ENCODE results near the gene STAT5B. TPM values are rescaled to one million over a fixed set of nuclear protein-coding genes. Genes with fewer than 3 reads are reported as not detected.

The STAT5B gene
- total and polyA plus RNA-seq, 10 donors = 26.4 to 171 (median 101) TPM

GRCh38 chr17:42179911-42180410 lies 96.2 kb downstream of the STAT5B start:
- TF ChIP-seq POLR2A (IDR thresholded peaks at IDR 0.05) (no peak), CTCF (IDR thresholded peaks at IDR 0.05 in 8 of 11, conservative IDR thresholded peaks at IDR 0.05 in 3 of 11) (no peak), POLR2AphosphoS5 (IDR thresholded peaks at IDR 0.05) (no peak)
- H3K27ac ChIP-seq = no peak overlapping the region
- H3K36me3 ChIP-seq = no peaks in the 10 kb centered on the region
- no peaks in the 10 kb centered on the region for H3K9me3 ChIP-seq
- H3K27me3 ChIP-seq (replicated peaks in 1 of 7) = peaks cover 0 to 31% (median 5%) of the 10 kb centered on the region in 7 donors
- H3K4me3 ChIP-seq = peak overlapping the region in 3 of 8 donors; percentile 50 to 71 (median 51)
- DNase-seq = no peak
- intact Hi-C loops (cut with DNase I; ENCODE audit: low total_unique reads) = loop anchor here (10.0 kb wide), 1 partner anchor 65 kb away; the partner anchor contains the start of gene DHX58
- H3K4me1 ChIP-seq = peaks cover 33 to 75% (median 58%) of the 10 kb centered on the region in 6 donors
- WGBS, 5 donors = 16 to 26% (median 22%) methylated on average over 19 to 20 of the region's 20 CpGs

- WGBS, 5 donors = 12 to 54% (median 15%) methylated on average over 1 of the region's 1 CpG
- no peak for TF ChIP-seq POLR2AphosphoS5 (IDR thresholded peaks at IDR 0.05)
- no peak for TF ChIP-seq POLR2A (IDR thresholded peaks at IDR 0.05)
- no peak for TF ChIP-seq CTCF (IDR thresholded peaks at IDR 0.05 in 8 of 11, conservative IDR thresholded peaks at IDR 0.05 in 3 of 11)
- no peak for DNase-seq
- no peaks in the 10 kb centered on the region for H3K9me3 ChIP-seq
- peaks cover 0 to 31% (median 5%) of the 10 kb centered on the region in 7 donors for H3K27me3 ChIP-seq (replicated peaks in 1 of 7)
- no peak overlapping the region for H3K4me3 ChIP-seq
- intact Hi-C loops (cut with DNase I; ENCODE audit: low total_unique reads) = no loop called here
- H3K36me3 ChIP-seq = no peaks in the 10 kb centered on the region
- H3K4me1 ChIP-seq = peaks cover 26 to 69% (median 52%) of the 10 kb centered on the region in 6 donors
- H3K27ac ChIP-seq = peak overlapping the region in 1 of 8 donors; percentile 3
Measured at GRCh38 chr17:42179335-42179734, 96.9 kb downstream of the STAT5B start.

GRCh38 chr17:42178817-42179216 lies 97.4 kb downstream of the STAT5B start:
- Histone ChIP-seq H3K9me3 (no peaks in the 10 kb centered on the region), H3K27ac (peak overlapping the region in 1 of 8 donors; percentile 3), H3K4me3 (no peak overlapping the region), H3K4me1 (peaks cover 26 to 64% (median 48%) of the 10 kb centered on the region in 6 donors), H3K27me3 (replicated peaks in 1 of 7) (peaks cover 0 to 31% (median 5%) of the 10 kb centered on the region in 7 donors), H3K36me3 (no peaks in the 10 kb centered on the region)
- intact Hi-C loops (cut with DNase I; ENCODE audit: low total_unique reads) = no loop called here
- TF ChIP-seq CTCF (IDR thresholded peaks at IDR 0.05 in 8 of 11, conservative IDR thresholded peaks at IDR 0.05 in 3 of 11) = no peak
- TF ChIP-seq POLR2AphosphoS5 (IDR thresholded peaks at IDR 0.05) = peak; percentile 49 to 68 (median 62)
- peak; percentile 83 for DNase-seq
- WGBS, 5 donors = 10 to 20% (median 14%) methylated on average over 9 to 14 of the region's 14 CpGs

GRCh38 chr17:42177684-42178083 lies 98.5 kb downstream of the STAT5B start:
- Histone ChIP-seq H3K4me3 (no peak overlapping the region), H3K27ac (no peak overlapping the region), H3K4me1 (peaks cover 23 to 52% (median 37%) of the 10 kb centered on the region in 6 donors), H3K9me3 (no peaks in the 10 kb centered on the region), H3K36me3 (no peaks in the 10 kb centered on the region), H3K27me3 (replicated peaks in 1 of 7) (peaks cover 0 to 31% (median 5%) of the 10 kb centered on the region in 7 donors)
- intact Hi-C loops (cut with DNase I; ENCODE audit: low total_unique reads) = no loop called here
- TF ChIP-seq CTCF (IDR thresholded peaks at IDR 0.05 in 8 of 11, conservative IDR thresholded peaks at IDR 0.05 in 3 of 11) (no peak), POLR2AphosphoS5 (IDR thresholded peaks at IDR 0.05) (no peak), POLR2A (IDR thresholded peaks at IDR 0.05) (no peak)
- no peak for DNase-seq
- 78 to 97% (median 91%) methylated on average over 2 of the region's 2 CpGs for WGBS, 5 donors
